Prostate gland (tissue), 2 donors: Measurements from ENCODE around the gene RAB36.

ENCODE experiments used
- CTCF ChIP-seq, 4 experiments: fragments of 200-600 bp in 2 of 4; fragments of 450-650 bp in 2 of 4; sonication (generic) in 2 of 4; IDR thresholded peaks; 1 replicate in 3 of 4; 2 replicates in 1 of 4; pipeline ENCODE4 v1.5.1; 2016 to 2019; ENCODE audit warnings: antibody characterized with exemption in 4 of 4, mild to moderate bottlenecking in 2 of 4, moderate library complexity in 2 of 4
- POLR2A ChIP-seq: fragments of 450-650 bp; IDR thresholded peaks from one replicate; pipeline ENCODE4 v1.6.1; 2016; ENCODE audit warnings: antibody characterized with exemption, mild to moderate bottlenecking
- POLR2AphosphoS5 ChIP-seq: sonication (generic); formaldehyde crosslinking; IDR thresholded peaks from one replicate; pipeline ENCODE4 v1.6.1; 2017; ENCODE audit warnings: antibody characterized with exemption

- TF ChIP-seq POLR2A (no peak), CTCF (IDR thresholded peaks at IDR 0.05) (no peak), POLR2AphosphoS5 (no peak)
Measured at GRCh38 chr22:23120415-23120899, 24.8 kb upstream of the RAB36 start.
